GM21717 (cell line): ENCODE data around the gene IRF9.
"Not testable (repeated sequence)": the region's sequence is repeated elsewhere in the genome, so short reads cannot be mapped to it uniquely, and the experiment has no call there.

ENCODE experiments used
- ATAC-seq: cut with Tn5 transposase; IDR thresholded peaks from one replicate; pipeline ENCODE4 v1.9.1; 2021; ENCODE audit warnings: mild to moderate bottlenecking, moderate library complexity; ENCODE audit not compliant: unreplicated experiment

Gene IRF9

DNA sequence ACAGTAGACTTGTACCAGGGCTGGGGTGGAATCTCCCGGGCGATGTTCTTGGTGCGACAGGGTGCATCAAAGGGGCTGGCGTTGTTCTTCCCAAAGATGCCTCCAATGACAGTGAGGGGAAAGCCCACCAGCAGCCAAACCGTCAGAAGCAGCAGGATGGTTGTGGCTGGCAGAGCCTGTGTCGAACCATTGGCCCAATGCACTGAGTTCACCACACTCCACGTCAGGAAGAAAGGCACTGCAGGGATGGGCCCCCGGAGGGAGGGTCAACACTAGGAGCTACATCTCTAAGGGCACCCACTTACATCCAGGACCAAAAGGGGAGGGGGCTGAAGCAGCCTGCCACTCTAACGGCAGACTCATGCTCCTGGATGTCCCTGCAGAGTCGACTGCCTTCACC, 29.4 kb downstream of the IRF9 start:
- no peak for ATAC-seq

DNA sequence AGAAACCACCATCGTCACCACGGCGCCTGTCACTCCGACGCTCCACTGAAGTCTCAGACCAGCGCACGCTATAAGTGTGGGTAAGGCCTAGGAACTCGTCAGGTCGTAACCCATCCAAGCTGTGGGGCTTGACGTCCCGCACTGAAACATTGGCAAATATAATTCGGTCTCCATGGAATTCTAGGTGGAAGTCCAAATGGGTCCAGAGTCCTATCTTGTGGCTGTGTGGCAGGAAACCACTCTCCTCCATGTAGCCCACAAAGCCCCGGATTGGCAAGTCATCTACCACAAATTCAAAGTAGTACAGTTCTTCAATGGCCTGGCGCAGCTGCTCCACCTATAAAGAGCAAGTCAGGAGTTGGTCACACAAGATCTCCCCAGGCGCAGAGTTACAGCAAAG, 31.9 kb downstream of the IRF9 start:
- ATAC-seq, result no peak

- ATAC-seq, result no peak
Measured at GRCh38 chr14:24194186-24194872, 33.3 kb downstream of the IRF9 start.

GRCh38 chr14:24194873-24195185, 33.8 kb downstream of the IRF9 start:
- no peak for ATAC-seq

GRCh38 chr14:24195186-24196070, 34.4 kb downstream of the IRF9 start, which contains the start of gene TM9SF1:
TSS of gene TM9SF1 (minus strand) at chr14:24195441. CDS start at chr14:24195019, 422 bp downstream.
- peak; percentile 70 for ATAC-seq

GRCh38 chr14:24196071-24197055, 35.3 kb downstream of the IRF9 start:
- no peak for ATAC-seq

- ATAC-seq, result no peak
Measured at GRCh38 chr14:24197056-24197450, 36.0 kb downstream of the IRF9 start.

- no peak for ATAC-seq
Measured at GRCh38 chr14:24198814-24199524, 37.9 kb downstream of the IRF9 start.

DNA sequence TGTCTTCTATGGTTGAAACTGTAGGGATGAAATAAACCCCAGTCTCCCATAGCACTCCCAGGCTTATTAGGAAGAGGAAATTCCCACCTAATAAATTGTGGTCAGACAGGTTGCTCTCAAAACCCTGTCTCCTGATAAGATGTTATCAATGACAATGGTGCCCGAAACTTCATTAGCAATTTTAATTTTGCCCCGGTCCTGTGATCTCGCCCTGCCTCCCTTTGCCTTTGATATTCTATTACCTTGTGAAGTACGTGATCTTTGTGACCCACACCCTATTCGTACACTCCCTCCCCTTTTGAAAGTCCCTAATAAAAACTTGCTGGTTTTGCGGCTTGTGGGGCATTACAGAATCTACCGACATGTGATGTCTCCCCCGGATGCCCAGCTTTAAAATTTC, 41.5 kb downstream of the IRF9 start:
- ATAC-seq, result not testable (repeated sequence)

- ATAC-seq, result not testable (repeated sequence)
Measured at GRCh38 chr14:24203249-24203886, 42.3 kb downstream of the IRF9 start.

- ATAC-seq, result no peak
Measured at GRCh38 chr14:24204163-24205146, 43.4 kb downstream of the IRF9 start.

DNA sequence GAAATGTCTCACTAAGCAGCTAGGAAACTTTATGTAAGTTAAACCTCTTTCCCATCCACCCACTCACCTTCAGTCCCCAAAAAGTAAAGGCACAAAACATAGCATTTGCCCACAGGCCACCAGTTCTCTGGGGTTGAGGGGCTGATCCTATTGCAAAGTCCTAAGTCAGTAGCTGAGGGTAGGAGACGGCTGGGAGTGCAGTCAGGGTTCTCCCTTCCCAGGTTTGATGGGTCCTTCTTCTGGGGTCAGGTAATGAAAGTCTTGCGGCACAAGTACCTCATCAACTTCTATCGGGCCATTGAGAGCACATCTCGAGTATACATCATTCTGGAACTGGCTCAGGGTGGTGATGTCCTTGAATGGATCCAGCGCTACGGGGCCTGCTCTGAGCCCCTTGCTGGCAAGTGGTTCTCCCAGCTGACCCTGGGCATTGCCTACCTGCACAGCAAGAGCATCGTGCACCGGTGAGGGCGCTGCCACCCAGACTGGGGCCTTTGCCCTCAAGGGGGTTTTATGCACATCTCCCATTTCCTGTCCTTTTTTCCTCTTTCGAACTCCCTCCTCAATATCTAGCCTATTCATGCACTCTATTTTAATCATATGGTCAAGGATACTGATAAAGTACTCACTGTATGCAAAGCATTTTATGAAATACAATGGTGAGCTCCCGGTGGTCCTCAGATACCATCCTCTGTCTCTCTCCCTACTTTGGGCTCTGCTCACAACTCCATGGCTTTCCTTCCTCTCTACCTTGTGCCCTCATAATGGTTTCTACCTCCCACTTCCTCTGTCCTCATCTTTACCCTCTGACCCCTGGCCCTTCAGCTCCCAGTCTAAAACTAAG, 45.4 kb downstream of the IRF9 start:
- no peak for ATAC-seq

GRCh38 chr14:24207104-24207551, 46.1 kb downstream of the IRF9 start:
- ATAC-seq, result no peak

- ATAC-seq, result no peak
Measured at GRCh38 chr14:24207625-24208024, 46.6 kb downstream of the IRF9 start.

DNA sequence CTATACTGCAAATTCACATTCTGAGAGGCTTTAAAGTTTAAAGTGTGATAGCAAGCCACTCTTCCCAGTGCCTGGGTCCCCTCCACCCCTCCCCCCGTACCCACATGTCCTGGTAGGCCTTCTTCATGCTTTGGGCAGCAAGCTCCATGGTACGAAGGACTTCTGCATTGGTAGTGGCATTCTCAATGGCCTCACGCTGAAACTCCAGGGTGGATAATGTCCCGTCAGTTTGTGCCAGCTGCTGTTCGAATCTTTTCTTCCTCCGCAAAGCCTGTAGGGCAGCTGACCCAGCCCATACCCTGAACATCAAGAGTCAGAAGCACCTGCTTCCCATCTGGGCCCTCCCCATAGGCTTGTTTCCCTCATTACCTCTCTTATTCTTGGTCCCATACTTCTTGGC, 50.2 kb downstream of the IRF9 start:
- no peak for ATAC-seq

GRCh38 chr14:24212924-24213865, 52.1 kb downstream of the IRF9 start, which contains the start of gene CHMP4A:
TSS of gene CHMP4A (minus strand) at chr14:24213488. CDS start at chr14:24213439, 49 bp downstream.
- ATAC-seq, result peak; percentile 82
